Activated T-cell treated with anti-CD3 and anti-CD28 coated beads, Interleukin-2, amount 50 U/mL, for 24 hours (primary cell): ENCODE data around the gene TTLL8.

Experiments
- DNase-seq: peaks from one replicate; pipeline ENCODE4 v3.0.0-alpha.2; 2020
- H3K27ac Mint-ChIP-seq: 2 replicates; pipeline ENCODE4 v1.8.0; 2020; ENCODE audit warnings: mild to moderate bottlenecking, mixed read lengths
- H3K27me3 Mint-ChIP-seq: 2 replicates; pipeline ENCODE4 v1.8.0; 2020; ENCODE audit warnings: mixed read lengths
- H3K36me3 Mint-ChIP-seq: 2 replicates; pipeline ENCODE4 v1.8.0; 2020; ENCODE audit warnings: low read depth, mixed read lengths
- H3K4me1 Mint-ChIP-seq: 2 replicates; pipeline ENCODE4 v1.8.0; 2020; ENCODE audit warnings: low read depth, mixed read lengths
- H3K4me3 Mint-ChIP-seq: 2 replicates; pipeline ENCODE4 v1.8.0; 2020; ENCODE audit warnings: mild to moderate bottlenecking, moderate library complexity, mixed read lengths
- H3K9me3 Mint-ChIP-seq: 2 replicates; pipeline ENCODE4 v1.8.0; 2020; ENCODE audit warnings: mixed read lengths

Gene TTLL8

DNA sequence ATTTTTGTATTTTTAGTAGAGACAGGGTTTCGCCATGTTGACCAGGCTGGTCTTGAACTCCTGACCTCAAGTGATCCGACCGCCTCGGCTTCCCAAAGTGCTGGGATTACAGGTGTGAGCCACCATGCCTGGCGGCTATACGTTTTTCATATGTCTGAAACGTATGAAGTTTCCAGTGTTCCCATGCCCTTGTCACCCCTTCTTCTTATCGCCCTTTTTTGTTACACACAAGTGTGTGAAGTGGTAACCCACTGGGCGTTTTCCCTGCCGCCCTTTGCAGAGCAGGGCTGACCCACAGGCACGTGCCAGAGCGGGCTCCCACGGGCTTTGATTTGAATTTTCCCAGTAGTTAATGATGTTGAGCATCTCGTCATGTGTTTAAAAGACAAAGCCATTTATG lies 80.5 kb downstream of the TTLL8 start:
- Mint-ChIP-seq H3K4me1 (peaks cover 47% of the 10 kb centered on the region), H3K27me3 (no peaks in the 10 kb centered on the region), H3K36me3 (peaks cover 33% of the 10 kb centered on the region), H3K9me3 (peaks cover 16% of the 10 kb centered on the region), H3K27ac (peak overlapping the region; percentile 47), H3K4me3 (no peak overlapping the region)
- DNase-seq = peak; percentile 27

DNA sequence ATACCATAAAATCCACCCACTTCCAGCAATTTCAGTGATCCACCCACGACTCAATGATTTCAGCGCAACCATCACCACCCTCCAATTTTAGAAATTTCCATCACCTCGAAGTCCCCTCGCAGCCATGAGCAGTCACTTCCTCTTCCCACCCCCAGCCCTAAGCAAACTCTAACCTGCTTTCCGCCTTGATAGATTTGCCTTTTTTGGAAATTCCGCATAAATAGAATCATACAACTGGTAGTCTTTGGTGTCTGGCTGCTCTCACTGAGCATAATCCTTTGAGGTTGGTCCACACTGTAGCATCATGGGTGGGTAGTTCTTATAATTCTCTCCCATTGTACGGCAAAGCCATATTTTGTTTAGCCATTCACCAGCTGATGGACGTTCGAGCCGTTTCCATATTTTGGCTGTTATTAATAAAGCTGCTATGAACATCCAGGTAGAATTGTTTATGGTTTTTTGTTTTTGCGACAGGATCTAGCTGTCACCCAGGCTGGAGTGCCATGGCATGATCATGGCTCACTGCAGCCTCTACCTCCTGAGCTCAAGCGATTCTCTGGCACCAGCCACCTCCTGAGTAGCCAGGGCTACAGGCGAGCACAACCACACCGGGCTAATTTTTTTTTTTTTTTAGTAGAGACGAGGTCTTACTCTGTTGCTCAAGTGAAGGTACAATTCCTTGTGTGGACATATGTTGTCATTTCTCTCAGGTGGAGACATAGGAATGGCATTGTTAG lies 81.5 kb downstream of the TTLL8 start:
- H3K4me1 Mint-ChIP-seq = peaks cover 45% of the 10 kb centered on the region
- H3K36me3 Mint-ChIP-seq = peaks cover 33% of the 10 kb centered on the region
- no peaks in the 10 kb centered on the region for H3K27me3 Mint-ChIP-seq
- peak overlapping the region; percentile 94 for H3K27ac Mint-ChIP-seq
- H3K9me3 Mint-ChIP-seq = peaks cover 14% of the 10 kb centered on the region
- peak overlapping the region; percentile 37 for H3K4me3 Mint-ChIP-seq
- peak; percentile 61 for DNase-seq

DNA sequence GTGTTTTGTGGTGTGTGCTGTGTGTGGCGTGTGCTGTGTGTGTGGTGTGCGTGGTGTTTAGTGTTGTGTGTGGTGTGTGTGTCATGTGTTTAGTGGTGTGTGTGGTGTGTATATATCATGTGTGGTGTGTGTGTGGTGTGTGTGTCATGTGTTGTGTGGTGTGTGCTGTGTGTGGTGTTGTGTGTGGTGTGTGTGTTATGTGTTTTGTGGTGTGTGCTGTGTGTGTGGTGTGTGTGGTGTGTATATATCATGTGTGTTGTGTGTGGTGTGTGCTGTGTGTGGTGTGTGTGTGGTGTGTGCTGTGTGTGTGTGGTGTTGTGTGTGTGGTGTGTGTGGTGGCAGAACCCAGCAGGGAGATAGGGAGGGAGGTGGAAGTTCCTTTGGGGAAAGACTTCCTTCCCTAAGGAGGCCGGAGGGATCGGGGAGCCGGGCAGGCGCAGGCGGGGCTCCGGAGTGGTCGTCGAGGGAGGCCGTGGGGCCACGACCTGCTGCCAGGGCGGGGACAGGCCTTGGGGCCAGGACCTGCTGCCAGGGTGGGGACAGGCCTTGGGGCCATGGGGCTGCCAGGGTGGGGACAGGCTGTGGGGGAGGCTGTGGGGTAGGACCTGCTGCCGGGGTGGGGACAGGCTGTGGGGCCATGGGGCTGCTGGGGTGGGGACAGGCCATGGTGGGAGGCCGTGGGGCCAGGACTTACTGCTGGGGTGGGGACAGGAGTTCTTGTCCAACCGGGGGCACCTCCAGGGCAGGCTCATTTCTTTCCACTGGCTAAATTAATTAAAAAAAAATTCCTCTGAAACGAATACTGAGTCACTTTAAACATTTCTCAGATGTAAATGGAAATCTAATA lies 82.3 kb downstream of the TTLL8 start:
- Mint-ChIP-seq H3K27ac (peak overlapping the region; percentile 94), H3K36me3 (peaks cover 32% of the 10 kb centered on the region), H3K4me1 (peaks cover 42% of the 10 kb centered on the region), H3K9me3 (peaks cover 12% of the 10 kb centered on the region), H3K4me3 (peak overlapping the region; percentile 41), H3K27me3 (no peaks in the 10 kb centered on the region)
- DNase-seq = peak; percentile 82

- Mint-ChIP-seq H3K27ac (no peak overlapping the region), H3K4me1 (peaks cover 40% of the 10 kb centered on the region), H3K36me3 (peaks cover 13% of the 10 kb centered on the region), H3K27me3 (no peaks in the 10 kb centered on the region), H3K9me3 (peaks cover 2% of the 10 kb centered on the region), H3K4me3 (no peak overlapping the region)
- DNase-seq = peak; percentile 28
Measured at GRCh38 chr22:49973018-49973961, 84.8 kb downstream of the TTLL8 start.

DNA sequence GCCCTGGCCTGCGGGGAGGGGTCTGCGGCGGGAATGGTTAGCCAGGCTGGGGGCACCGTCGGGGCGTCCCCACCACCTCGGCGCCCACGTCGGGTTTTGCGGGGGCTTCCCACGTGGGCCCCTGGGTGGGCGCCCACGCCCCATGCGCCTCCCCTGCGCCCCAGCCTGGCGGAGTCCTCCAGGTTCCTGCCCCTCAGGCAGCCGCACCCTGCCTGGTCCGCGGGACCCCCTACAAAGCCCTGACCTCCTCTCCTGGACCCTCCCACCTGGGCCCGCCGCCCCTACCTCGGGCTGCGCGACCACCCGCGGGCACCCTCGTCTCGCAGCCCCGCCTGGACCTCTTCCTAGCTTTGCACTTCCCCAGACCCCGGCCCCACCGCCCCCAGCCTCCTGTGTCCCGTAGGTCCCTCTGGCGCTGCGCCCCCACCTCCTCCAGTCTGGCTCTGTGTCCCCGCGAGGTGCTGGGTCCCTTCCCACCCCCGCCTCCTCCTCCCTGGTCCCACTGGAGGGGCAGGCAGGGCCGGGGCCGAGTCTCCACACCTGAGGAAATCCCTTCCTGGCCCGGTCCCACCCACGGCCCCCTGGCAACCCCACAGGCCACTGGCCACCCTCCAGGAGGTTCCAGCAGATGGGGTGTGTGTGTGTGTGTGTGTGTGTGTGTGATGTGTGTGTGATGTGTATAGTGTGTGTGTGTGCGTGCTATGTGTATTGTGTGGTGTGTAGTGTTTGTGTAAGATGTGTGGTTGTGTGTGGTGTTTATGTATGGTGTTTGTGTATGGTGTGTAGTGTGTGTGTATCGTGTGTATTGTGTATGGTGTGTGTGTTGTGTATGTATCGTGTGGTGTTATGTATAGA lies 85.7 kb downstream of the TTLL8 start:
- Mint-ChIP-seq H3K36me3 (peaks cover 9% of the 10 kb centered on the region), H3K27me3 (no peaks in the 10 kb centered on the region), H3K4me1 (peaks cover 44% of the 10 kb centered on the region), H3K9me3 (no peaks in the 10 kb centered on the region), H3K27ac (peak overlapping the region; percentile 65), H3K4me3 (no peak overlapping the region)
- peak; percentile 54 for DNase-seq

GRCh38 chr22:49971232-49972162 lies 86.6 kb downstream of the TTLL8 start:
- no peak for DNase-seq
- peaks cover 4% of the 10 kb centered on the region for H3K36me3 Mint-ChIP-seq
- H3K27ac Mint-ChIP-seq = peak overlapping the region; percentile 97
- no peaks in the 10 kb centered on the region for H3K9me3 Mint-ChIP-seq
- H3K4me1 Mint-ChIP-seq = peaks cover 43% of the 10 kb centered on the region
- H3K4me3 Mint-ChIP-seq = no peak overlapping the region
- H3K27me3 Mint-ChIP-seq = no peaks in the 10 kb centered on the region

GRCh38 chr22:49970528-49971231 lies 87.4 kb downstream of the TTLL8 start:
- Mint-ChIP-seq H3K27ac (peak overlapping the region; percentile 97), H3K9me3 (no peaks in the 10 kb centered on the region), H3K36me3 (peaks cover 5% of the 10 kb centered on the region), H3K27me3 (no peaks in the 10 kb centered on the region), H3K4me3 (no peak overlapping the region), H3K4me1 (peaks cover 43% of the 10 kb centered on the region)
- peak; percentile 95 for DNase-seq

- peak; percentile 44 for DNase-seq
Measured at GRCh38 chr22:49969751-49970527, 88.2 kb downstream of the TTLL8 start.

DNA sequence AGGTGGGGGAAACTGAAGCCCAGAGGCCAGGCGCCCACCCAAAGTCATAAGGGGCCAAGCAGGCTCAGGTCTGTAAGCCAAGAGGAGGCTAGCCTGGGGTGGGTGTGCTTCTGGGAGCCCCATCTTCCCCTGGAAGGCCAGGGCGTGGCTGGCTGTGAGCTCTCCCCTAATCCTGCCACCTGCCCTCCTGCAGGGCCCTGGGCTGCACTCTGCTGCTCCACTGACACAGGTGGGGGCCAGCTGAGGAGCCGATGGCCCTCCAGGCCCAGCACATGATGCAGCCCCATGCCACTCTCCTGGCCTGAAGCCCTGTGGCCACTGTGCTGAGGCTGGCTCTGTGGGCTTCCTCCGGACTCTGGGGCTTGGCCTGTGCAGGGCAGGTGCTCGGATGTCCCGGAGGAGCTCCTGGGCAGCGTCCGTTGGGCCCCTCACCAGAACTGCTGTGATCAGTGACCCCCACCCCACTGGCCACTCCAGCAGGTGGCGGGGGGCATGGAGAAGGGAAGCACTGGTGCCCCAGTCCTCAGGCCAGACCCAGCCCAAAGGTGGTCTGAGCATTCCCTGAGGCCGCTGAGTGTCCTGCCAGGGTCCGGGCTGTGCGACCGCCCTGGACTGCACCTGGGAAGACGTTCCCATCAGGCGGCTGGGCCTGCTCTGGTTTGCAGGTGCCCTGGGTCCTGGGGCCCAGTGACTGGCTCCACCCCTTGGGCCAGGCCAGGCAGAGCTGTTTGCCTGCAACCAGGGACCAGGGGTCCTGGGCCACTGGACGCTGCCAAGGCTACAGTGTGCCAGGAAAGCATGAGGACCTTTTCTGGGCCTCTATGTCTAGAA lies 89.1 kb downstream of the TTLL8 start:
- no peak overlapping the region for H3K4me3 Mint-ChIP-seq
- H3K27ac Mint-ChIP-seq = peak overlapping the region; percentile 57
- peaks cover 18% of the 10 kb centered on the region for H3K36me3 Mint-ChIP-seq
- H3K4me1 Mint-ChIP-seq = peaks cover 49% of the 10 kb centered on the region
- peak; percentile 39 for DNase-seq
- H3K9me3 Mint-ChIP-seq = no peaks in the 10 kb centered on the region
- no peaks in the 10 kb centered on the region for H3K27me3 Mint-ChIP-seq

More at GRCh38 chr22:49969751-49970527, 88.2 kb downstream of the TTLL8 start:
- Mint-ChIP-seq H3K27me3 (no peaks in the 10 kb centered on the region), H3K4me3 (no peak overlapping the region), H3K27ac (peak overlapping the region; percentile 97), H3K36me3 (peaks cover 9% of the 10 kb centered on the region), H3K9me3 (no peaks in the 10 kb centered on the region), H3K4me1 (peaks cover 40% of the 10 kb centered on the region)
